Activated T-cell treated with anti-CD3 and anti-CD28 coated beads, Interleukin-2, amount 50 U/mL, for 72 hours (primary cell): Measurements from ENCODE around the gene ANXA3. TPM values are rescaled to one million over a fixed set of nuclear protein-coding genes. Genes with fewer than 3 reads are reported as not detected.
A peak's percentile ranks its signal among the peaks of the same experiment; 100 is the strongest.
"Not testable (repeated sequence)": the region's sequence is repeated elsewhere in the genome, so short reads cannot be mapped to it uniquely, and the experiment has no call there.

Source experiments
- ATAC-seq, 2 donors: fragments of 150-1000 bp; cut with Tn5 transposase; replicated peaks in 1 of 2; 2 replicates each; pipeline ENCODE4 v1.10.0; 2021; ENCODE audit warnings: moderate library complexity in 2 of 2, mild to moderate bottlenecking in 1 of 2
- DNase-seq, 2 donors: peaks; one replicate each; pipeline ENCODE4 v3.0.0; 2021 to 2022; ENCODE audit warnings: mixed read lengths in 1 of 2
- H3K27ac Mint-ChIP-seq: one replicate; pipeline ENCODE4 v1.8.0; 2022; ENCODE audit warnings: mild to moderate bottlenecking, moderate library complexity, mixed read lengths
- H3K27me3 Mint-ChIP-seq: one replicate; pipeline ENCODE4 v1.8.0; 2022; ENCODE audit warnings: low read depth, mixed read lengths
- H3K36me3 Mint-ChIP-seq, 2 donors: one replicate each; pipeline ENCODE4 v1.8.0; 2022; ENCODE audit warnings: mixed read lengths in 2 of 2, mild to moderate bottlenecking in 1 of 2; ENCODE audit not compliant: insufficient read depth in 2 of 2
- H3K4me1 Mint-ChIP-seq: one replicate; pipeline ENCODE4 v1.8.0; 2022; ENCODE audit warnings: low read depth, mixed read lengths
- H3K4me3 Mint-ChIP-seq, 2 donors: one replicate each; pipeline ENCODE4 v1.8.0; 2022; ENCODE audit warnings: mild to moderate bottlenecking in 2 of 2, mixed read lengths in 2 of 2, moderate library complexity in 2 of 2
- H3K9me3 Mint-ChIP-seq, 2 donors: one replicate each; pipeline ENCODE4 v1.8.0; 2022; ENCODE audit warnings: mixed read lengths in 2 of 2
- total RNA-seq, 2 donors: library from RNA; stranded (reverse); gene quantifications; one replicate each; pipeline ENCODE4 v1.2.3, GENCODE V29; 2022

Gene ANXA3
- total RNA-seq, 2 donors from 2014 or later = 0.93 to 1.7 TPM

- peaks cover 35% of the 10 kb centered on the region for H3K27me3 Mint-ChIP-seq
These were observed 2.7 kb upstream of the ANXA3 start for GRCh38 chr4:78548889-78549288.

DNA sequence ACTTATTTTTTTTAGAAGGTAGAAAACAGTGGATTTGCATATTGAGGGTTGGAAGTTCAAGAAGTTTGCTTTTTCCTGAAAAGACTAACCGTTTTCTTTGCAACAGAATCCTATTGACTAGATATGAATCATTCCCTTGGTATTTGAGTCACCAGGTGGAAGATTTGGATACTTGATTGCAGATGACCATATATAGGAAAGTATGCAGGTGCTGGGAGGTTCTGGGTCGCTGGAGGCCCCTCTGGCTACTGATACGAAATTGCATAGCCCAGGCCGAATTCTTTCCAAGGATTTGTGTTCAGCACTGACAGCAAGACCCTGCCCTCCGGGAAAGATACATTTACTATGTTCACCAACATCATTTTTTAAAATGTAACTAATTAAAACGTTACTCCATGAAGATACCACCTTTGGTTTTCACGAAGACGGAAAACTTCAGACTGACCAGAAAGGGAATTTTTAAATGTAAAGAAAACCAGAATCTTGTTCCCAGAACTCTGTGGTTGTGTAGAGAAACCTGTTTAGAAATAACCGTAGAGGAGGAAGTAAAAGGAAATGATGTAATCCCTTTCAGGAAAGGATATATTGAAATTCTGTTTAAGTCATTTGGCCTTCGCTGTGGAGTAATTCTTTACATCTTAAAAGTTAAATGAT lies 946 bp downstream of the ANXA3 start:
- H3K36me3 Mint-ChIP-seq = no peaks in the 10 kb centered on the region
- peaks cover 15% of the 10 kb centered on the region for H3K4me1 Mint-ChIP-seq
- peak in 1 of 2 donors; percentile 54 for ATAC-seq
- H3K9me3 Mint-ChIP-seq = no peaks in the 10 kb centered on the region
- peaks cover 33% of the 10 kb centered on the region for H3K27me3 Mint-ChIP-seq
- DNase-seq = no peak
- H3K27ac Mint-ChIP-seq = no peak overlapping the region
- H3K4me3 Mint-ChIP-seq = peak overlapping the region in 1 of 2 donors; percentile 87

More at GRCh38 chr4:78548889-78549288, 2.7 kb upstream of the ANXA3 start:
- peaks cover 18% of the 10 kb centered on the region for H3K4me1 Mint-ChIP-seq
- ATAC-seq, DNase-seq, H3K9me3 Mint-ChIP-seq, H3K27ac Mint-ChIP-seq, H3K36me3 Mint-ChIP-seq, H3K4me3 Mint-ChIP-seq: not testable (repeated sequence)

GRCh38 chr4:78553043-78553396 lies 1.4 kb downstream of the ANXA3 start:
- no peaks in the 10 kb centered on the region for H3K9me3 Mint-ChIP-seq
- H3K27ac Mint-ChIP-seq = no peak overlapping the region
- no peak overlapping the region for H3K4me3 Mint-ChIP-seq
- DNase-seq = no peak
- H3K36me3 Mint-ChIP-seq = no peaks in the 10 kb centered on the region
- H3K27me3 Mint-ChIP-seq = peaks cover 33% of the 10 kb centered on the region
- peaks cover 15% of the 10 kb centered on the region for H3K4me1 Mint-ChIP-seq
- ATAC-seq = no peak

DNA sequence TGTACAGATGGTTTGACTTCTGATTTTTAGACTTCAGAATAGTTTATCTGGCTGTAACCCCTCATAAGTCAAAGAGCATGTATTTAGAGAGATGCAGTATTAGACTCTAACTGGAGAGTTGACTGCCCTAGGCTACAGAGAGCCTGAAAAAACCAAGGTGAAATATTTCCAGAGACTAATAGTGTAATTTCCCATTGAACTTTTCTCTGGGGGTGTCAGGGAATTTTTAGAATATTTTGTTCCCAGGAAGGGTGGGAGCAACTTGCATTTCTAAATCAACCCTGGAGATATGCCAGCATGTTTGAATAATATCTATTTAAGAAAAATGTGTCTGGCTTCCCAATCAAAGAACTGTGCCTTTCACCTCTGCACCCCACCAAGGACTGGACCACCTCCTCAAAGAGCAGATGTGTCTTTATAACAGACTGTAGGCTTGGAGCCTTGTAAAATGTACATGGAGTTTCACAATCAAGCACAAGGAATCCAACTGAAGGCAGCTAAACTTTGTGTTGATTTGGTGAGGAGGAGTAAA lies 2.0 kb downstream of the ANXA3 start:
- Mint-ChIP-seq H3K27me3 (peaks cover 33% of the 10 kb centered on the region), H3K36me3 (no peaks in the 10 kb centered on the region), H3K4me3 (no peak overlapping the region), H3K27ac (no peak overlapping the region), H3K4me1 (peaks cover 15% of the 10 kb centered on the region), H3K9me3 (no peaks in the 10 kb centered on the region)
- no peak for ATAC-seq
- no peak for DNase-seq

DNA sequence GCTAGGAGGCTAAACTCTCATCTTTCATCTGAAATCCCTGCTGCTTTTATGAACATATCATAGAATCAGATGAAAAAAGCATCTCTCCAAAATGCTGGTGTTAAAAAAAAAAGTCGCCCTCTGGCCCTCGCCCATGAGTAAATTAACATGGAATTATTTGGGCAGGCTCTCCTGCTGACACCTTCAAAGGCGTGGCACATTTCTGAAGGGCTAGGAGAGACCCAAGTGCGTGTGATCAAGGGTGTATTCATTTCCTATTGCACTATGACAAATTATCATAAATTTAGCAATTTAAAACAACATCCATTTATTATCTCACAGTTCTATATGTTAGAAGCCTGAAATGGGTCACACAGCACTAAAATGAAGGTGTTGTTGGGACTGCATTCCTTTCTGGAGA lies 5.1 kb downstream of the ANXA3 start:
- no peak for ATAC-seq
- H3K36me3 Mint-ChIP-seq = no peaks in the 10 kb centered on the region
- no peak overlapping the region for H3K4me3 Mint-ChIP-seq

GRCh38 chr4:78557841-78558240 lies 6.3 kb downstream of the ANXA3 start:
- no peak for ATAC-seq
- H3K4me3 Mint-ChIP-seq = no peak overlapping the region

More for the DNA sequence above, 5.1 kb downstream of the ANXA3 start:
- H3K9me3 Mint-ChIP-seq = no peaks in the 10 kb centered on the region
- H3K4me1 Mint-ChIP-seq = peaks cover 9% of the 10 kb centered on the region
- no peak for DNase-seq
- H3K27me3 Mint-ChIP-seq = peaks cover 16% of the 10 kb centered on the region
- H3K27ac Mint-ChIP-seq = no peak overlapping the region

DNA sequence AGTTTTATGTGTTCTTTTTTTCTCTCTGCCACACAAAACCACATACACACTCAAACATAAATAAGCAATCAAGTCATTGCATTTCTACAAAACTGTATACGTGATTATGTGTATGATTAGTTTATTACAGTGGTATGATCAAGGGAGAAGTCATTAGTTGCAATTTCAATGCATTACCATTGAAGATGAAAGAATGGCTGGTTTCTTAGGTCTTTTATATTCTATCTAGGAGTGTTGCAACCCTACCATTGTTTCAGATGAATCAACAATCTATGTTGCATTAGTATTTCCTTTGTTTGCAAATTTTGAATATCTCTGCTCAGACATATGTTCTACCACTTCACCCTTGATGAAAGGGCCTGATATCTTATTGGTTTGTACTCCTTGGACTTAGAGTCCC lies 6.8 kb downstream of the ANXA3 start:
- Mint-ChIP-seq H3K4me3 (no peak overlapping the region), H3K9me3 (no peaks in the 10 kb centered on the region), H3K27ac (no peak overlapping the region), H3K36me3 (no peaks in the 10 kb centered on the region), H3K4me1 (no peaks in the 10 kb centered on the region), H3K27me3 (peaks cover 28% of the 10 kb centered on the region)
- DNase-seq (no peak), ATAC-seq (no peak)

More at GRCh38 chr4:78557841-78558240, 6.3 kb downstream of the ANXA3 start:
- Mint-ChIP-seq H3K27me3 (peaks cover 28% of the 10 kb centered on the region), H3K9me3 (no peaks in the 10 kb centered on the region), H3K27ac (no peak overlapping the region), H3K4me1 (peaks cover 3% of the 10 kb centered on the region), H3K36me3 (no peaks in the 10 kb centered on the region)
- DNase-seq = no peak

DNA sequence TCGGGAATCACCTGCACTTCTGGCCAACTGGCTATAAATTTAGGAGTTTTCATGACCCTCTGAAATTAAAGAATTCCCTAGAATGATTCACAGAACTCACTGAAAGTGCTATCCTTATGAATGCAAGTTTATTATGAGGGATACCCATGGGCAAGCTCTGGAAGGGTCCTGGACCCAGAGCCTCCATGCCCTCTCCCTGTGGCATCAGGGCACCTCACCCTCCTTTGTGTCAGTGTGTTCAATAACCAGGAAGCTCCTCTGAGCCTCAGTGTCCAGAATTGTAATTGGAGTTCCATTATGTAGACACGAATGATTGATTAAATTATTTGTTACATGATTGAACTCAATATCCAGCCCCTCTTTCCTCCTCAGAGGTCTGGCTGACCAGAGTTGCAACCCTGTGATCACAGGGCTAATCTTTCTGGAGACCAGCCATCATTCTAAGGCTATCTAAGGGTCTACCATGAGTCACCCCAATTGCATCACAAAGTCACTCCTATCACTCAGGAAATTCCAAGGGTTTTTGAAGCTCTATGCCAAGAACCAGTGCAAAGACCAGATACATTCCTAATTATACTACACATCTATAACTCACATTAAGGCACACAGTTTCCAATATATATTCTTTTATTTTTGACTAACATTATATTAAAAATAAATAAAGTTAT lies 8.9 kb downstream of the ANXA3 start:
- H3K27ac Mint-ChIP-seq = no peak overlapping the region
- no peaks in the 10 kb centered on the region for H3K9me3 Mint-ChIP-seq
- ATAC-seq (no peak), DNase-seq (no peak)
- H3K27me3 Mint-ChIP-seq = peaks cover 19% of the 10 kb centered on the region
- no peaks in the 10 kb centered on the region for H3K36me3 Mint-ChIP-seq
- no peaks in the 10 kb centered on the region for H3K4me1 Mint-ChIP-seq
- no peak overlapping the region for H3K4me3 Mint-ChIP-seq

- H3K4me3 Mint-ChIP-seq = no peak overlapping the region
- ATAC-seq = no peak
- no peak for DNase-seq
These were observed 10.1 kb downstream of the ANXA3 start for GRCh38 chr4:78561677-78562076.

GRCh38 chr4:78562687-78563086 lies 11.1 kb downstream of the ANXA3 start:
- peaks cover 19% of the 10 kb centered on the region for H3K27me3 Mint-ChIP-seq
- no peaks in the 10 kb centered on the region for H3K4me1 Mint-ChIP-seq
- ATAC-seq (no peak), DNase-seq (no peak)
- no peak overlapping the region for H3K4me3 Mint-ChIP-seq
- H3K9me3 Mint-ChIP-seq = no peaks in the 10 kb centered on the region
- no peak overlapping the region for H3K27ac Mint-ChIP-seq
- H3K36me3 Mint-ChIP-seq = no peaks in the 10 kb centered on the region

More at GRCh38 chr4:78561677-78562076, 10.1 kb downstream of the ANXA3 start:
- H3K36me3 Mint-ChIP-seq = no peaks in the 10 kb centered on the region
- no peaks in the 10 kb centered on the region for H3K4me1 Mint-ChIP-seq
- no peaks in the 10 kb centered on the region for H3K9me3 Mint-ChIP-seq
- peaks cover 19% of the 10 kb centered on the region for H3K27me3 Mint-ChIP-seq
- H3K27ac Mint-ChIP-seq = no peak overlapping the region

DNA sequence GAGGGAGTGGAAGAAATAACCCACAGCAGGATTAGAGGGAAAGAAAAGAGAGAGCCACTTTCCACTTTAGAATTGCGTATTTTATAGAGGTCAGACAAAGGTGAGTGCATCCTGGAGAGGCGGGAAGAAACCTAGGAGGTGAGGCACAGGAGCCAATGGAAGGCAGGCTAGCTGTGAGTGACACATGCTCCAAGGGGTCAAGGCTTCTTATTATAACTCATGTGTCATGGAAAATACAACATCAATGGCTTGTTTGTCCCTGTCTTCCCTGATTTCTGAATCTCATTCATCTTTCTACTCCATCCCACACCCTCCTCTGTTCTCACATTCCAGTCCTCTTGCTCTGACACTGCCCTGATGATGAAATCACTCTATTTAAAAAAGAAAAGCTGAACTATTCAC lies 14.4 kb downstream of the ANXA3 start:
- no peak for DNase-seq
- Mint-ChIP-seq H3K36me3 (no peaks in the 10 kb centered on the region), H3K4me1 (no peaks in the 10 kb centered on the region), H3K9me3 (no peaks in the 10 kb centered on the region), H3K4me3 (no peak overlapping the region), H3K27me3 (peaks cover 26% of the 10 kb centered on the region), H3K27ac (no peak overlapping the region)
- no peak for ATAC-seq

DNA sequence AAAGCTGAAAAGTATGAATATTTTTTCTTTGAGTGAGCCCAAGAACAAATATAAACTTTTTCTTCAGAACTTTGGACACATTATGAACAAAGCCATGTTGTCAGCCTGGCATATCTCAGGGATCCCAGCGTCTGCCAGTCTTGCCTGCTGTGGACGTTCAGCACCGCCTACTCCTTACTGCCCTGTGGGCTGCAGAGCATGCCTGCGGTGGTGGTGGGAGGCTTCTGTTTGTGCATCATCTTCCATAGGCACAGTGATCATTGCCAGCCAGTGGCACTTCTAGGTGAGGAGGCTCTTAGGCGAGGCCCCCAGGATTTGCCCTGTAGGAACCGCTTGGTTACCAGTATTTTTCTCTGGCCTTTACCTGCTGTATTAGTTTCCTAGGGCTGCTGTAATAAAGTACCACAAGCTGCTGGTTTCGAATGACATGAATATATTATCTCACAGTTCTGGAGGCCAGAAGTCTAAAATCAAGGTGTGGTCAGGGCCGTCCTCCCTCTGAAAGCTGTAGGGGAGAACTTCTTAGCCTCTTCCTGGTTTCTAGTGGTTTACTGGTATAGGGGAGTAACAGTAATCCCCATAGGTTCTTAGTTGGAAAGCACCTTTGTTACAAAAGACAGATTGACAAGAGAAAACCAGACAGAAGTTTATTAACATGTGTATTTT lies 15.4 kb downstream of the ANXA3 start:
- Mint-ChIP-seq H3K36me3 (no peaks in the 10 kb centered on the region), H3K9me3 (no peaks in the 10 kb centered on the region), H3K4me1 (no peaks in the 10 kb centered on the region), H3K27ac (no peak overlapping the region), H3K27me3 (peaks cover 30% of the 10 kb centered on the region), H3K4me3 (no peak overlapping the region)
- ATAC-seq (no peak), DNase-seq (no peak)

- DNase-seq (no peak), ATAC-seq (no peak)
- Mint-ChIP-seq H3K9me3 (no peaks in the 10 kb centered on the region), H3K4me3 (no peak overlapping the region), H3K4me1 (no peaks in the 10 kb centered on the region), H3K27me3 (peaks cover 29% of the 10 kb centered on the region), H3K36me3 (no peaks in the 10 kb centered on the region), H3K27ac (no peak overlapping the region)
These were observed 16.0 kb downstream of the ANXA3 start for GRCh38 chr4:78567500-78568060.
